Adrenal gland (tissue), 5 donors: ENCODE measurements around the gene ANKRD18B.
"Not testable (repeated sequence)": the region's sequence is repeated elsewhere in the genome, so short reads cannot be mapped to it uniquely, and the experiment has no call there.

Experiments used
- POLR2A ChIP-seq, 2 donors: fragments of 450-650 bp; IDR thresholded peaks; one replicate each; pipeline ENCODE4 v1.6.1; 2017; ENCODE audit warnings: antibody characterized with exemption in 2 of 2, mild to moderate bottlenecking in 2 of 2, moderate library complexity in 1 of 2
- TF ChIP-seq, protein P1 (sequence below), 6 experiments: fragments of 450-650 bp in 4 of 6; fragments of 200-600 bp in 2 of 6; sonication (generic) in 1 of 6; IDR thresholded peaks; 1 replicate in 5 of 6; 2 replicates in 1 of 6; pipeline versions ENCODE4 v1.5.1 to v1.8.0; 2016 to 2021; ENCODE audit warnings: antibody characterized with exemption in 6 of 6, mild to moderate bottlenecking in 2 of 6, moderate library complexity in 1 of 6
- donor health status: DM: no; HTN: no; CAD: no.

DNA sequence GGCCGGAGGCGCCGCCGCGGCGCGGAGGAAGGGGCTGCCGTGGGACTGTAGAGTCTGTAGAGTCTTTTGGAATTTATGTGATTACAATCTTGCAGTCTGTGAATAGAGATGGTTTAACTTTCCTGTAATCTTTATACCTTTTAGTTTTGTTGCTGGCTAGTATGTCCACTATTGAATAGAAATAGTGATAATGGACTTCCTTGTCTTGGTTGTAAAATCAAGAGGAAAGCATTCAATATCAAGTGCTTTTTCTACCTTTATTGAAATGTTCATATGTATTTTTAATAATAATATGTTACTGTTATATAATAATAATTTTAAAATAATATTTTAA lies 12.9 kb upstream of the ANKRD18B start:
- TF ChIP-seq POLR2A (IDR thresholded peaks at IDR 0.05): not testable (repeated sequence)
- TF ChIP-seq, protein P1, sequence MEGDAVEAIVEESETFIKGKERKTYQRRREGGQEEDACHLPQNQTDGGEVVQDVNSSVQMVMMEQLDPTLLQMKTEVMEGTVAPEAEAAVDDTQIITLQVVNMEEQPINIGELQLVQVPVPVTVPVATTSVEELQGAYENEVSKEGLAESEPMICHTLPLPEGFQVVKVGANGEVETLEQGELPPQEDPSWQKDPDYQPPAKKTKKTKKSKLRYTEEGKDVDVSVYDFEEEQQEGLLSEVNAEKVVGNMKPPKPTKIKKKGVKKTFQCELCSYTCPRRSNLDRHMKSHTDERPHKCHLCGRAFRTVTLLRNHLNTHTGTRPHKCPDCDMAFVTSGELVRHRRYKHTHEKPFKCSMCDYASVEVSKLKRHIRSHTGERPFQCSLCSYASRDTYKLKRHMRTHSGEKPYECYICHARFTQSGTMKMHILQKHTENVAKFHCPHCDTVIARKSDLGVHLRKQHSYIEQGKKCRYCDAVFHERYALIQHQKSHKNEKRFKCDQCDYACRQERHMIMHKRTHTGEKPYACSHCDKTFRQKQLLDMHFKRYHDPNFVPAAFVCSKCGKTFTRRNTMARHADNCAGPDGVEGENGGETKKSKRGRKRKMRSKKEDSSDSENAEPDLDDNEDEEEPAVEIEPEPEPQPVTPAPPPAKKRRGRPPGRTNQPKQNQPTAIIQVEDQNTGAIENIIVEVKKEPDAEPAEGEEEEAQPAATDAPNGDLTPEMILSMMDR (IDR thresholded peaks at IDR 0.05): not testable (repeated sequence)
